NCI-H146 (cell line): ENCODE data around the gene PASD1.

Experiments
- DNase-seq: peaks from one replicate; lab custom pipeline; 2025; lab: John Stamatoyannopoulos, UW

Gene PASD1

GRCh38 chrX:151701531-151701930, 138.1 kb downstream of the PASD1 start:
- no peak for DNase-seq

GRCh38 chrX:151702026-151702714, 138.7 kb downstream of the PASD1 start:
- no peak for DNase-seq

- no peak for DNase-seq
Observed at GRCh38 chrX:151702741-151703340, 139.4 kb downstream of the PASD1 start.

- no peak for DNase-seq
Observed at GRCh38 chrX:151703487-151703886, 140.0 kb downstream of the PASD1 start.

- no peak for DNase-seq
Observed at GRCh38 chrX:151704041-151704663, 140.7 kb downstream of the PASD1 start.

GRCh38 chrX:151708821-151709220, 145.3 kb downstream of the PASD1 start:
- DNase-seq, result no peak

DNA sequence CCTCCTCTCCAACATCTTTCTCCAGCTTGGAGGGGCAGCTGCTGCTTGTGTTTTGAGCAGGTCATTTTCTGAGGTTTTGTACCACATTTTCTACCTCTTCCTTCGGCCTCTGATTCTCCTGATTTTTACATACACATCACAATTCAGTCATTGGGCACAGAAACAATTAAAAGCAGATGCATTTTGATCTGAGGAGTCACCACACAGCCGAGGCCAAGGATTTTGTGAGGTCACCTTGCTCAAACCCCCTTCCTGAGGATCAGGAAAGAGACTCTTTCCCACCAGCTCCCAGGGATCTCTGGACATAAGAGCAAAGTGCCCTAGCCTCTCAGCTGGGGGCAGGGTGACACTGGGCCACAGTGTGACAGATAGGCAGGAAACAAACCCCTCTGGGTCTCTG, 147.0 kb downstream of the PASD1 start:
- no peak for DNase-seq

DNA sequence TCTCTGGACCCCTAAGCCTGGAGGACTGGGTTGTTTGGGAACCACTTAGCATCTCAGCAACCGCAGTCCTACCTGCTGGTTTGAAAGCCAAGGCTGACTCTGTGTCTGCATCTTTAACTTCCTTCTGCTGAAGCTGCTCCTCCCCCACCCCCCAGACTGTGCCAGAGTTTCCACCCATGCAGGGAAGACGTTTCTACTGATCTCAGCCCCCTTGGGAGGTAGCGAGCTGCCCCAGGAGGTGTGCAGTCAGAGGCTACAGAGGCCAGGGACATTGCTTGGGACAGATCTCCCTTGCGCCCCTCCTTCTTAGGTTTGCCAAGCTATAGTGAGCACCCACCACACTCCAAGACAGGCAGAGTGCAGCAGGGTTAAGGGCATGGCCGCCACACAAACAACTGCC, 147.7 kb downstream of the PASD1 start:
- no peak for DNase-seq

DNA sequence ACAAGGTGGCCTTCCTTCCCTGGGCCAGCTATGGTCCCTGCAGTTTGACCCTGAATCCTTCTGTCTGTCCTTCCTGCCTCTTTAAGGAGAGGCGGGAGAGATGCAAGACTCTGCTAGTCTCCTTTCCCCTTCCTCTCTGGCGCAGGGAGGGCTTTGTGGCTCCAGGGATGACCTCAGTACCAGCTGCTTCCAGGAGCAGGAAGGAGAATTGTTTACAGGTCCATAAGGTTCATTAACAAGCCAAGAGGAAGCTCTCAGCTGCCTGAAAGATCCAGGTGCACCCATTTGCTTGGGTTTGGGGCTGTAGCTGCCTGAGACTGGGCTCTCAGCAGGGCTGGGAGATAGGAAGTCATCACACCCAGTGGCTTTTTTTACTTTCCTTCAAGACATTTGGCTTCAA, 148.3 kb downstream of the PASD1 start:
- DNase-seq, result no peak

DNA sequence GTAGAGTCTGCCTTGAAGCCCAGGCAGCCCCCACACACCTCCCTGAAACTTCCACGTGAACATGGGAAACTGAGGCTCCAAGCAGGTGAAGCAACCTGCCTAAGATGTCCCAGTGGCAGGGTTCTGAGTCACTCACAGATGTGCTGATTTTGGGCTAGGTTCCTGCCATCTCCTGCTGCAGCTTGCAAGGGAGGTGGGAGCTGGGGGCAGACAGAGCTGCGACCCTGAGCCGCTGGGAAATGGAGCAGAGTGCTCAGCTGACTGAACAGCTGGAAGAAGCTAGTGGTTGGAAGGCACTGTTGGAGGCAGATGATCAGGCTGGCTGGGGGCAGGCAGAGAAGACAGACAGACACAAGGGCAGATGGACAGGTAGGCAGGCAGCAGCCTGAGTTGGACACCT, 148.8 kb downstream of the PASD1 start:
- DNase-seq, result no peak

- no peak for DNase-seq
Observed at GRCh38 chrX:151713849-151714248, 150.4 kb downstream of the PASD1 start.

DNA sequence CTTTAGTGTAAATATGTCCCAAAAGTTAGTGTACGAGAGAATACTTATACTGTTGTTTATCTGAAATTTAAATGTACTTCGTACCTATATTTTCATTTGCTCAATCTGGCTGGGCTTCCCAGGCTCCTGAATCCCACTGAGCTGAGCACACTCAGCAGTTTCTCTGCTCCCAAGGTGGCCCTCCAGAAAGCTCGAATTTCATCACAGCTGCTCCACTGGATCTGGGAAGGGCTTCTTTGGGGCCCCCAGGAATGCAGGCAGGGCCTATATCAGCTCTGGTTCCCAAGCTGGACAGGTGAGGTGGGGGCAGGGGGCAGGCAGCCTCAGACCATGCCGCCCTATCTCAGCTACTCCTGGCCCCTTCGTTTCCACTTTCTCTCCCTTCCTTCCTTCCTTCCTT, 150.9 kb downstream of the PASD1 start:
- no peak for DNase-seq

GRCh38 chrX:151715752-151716151, 152.3 kb downstream of the PASD1 start, which contains the start of gene FATE1:
Gene FATE1 (plus strand): TSS chrX:151716035. CDS start chrX:151716120, 85 bp downstream.
- no peak for DNase-seq

- peak; percentile 6 for DNase-seq
Observed at GRCh38 chrX:151722241-151722846, 158.9 kb downstream of the PASD1 start.

DNA sequence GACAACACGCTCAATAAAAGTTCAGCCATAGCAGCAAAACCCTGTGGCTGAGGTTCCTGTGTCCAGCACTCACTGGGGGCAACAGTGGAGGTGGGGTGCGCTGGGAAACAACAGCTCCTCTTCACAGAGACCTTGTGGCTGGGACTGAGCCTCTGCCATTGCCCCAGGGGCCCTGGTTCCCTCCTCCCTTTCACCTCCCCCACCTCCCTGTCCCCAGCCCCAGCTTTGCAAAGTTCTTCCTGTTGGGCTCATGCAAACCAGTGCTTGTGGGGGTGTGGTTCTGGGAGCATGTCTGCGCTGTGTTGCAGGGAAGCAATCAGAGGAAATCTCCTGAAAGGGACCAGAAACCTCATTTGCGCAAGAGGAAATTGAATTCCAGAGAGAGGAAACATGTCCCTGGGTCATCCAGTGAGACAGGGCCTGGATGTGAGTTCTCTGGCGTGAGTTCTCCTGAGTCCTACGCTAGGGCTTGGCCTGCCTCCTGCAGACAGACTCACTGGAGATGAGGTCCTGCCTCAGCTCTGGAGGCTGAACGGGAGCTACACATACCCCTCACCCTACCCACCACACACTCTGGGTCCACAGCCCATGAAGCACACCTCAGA, 159.8 kb downstream of the PASD1 start:
- DNase-seq, result no peak

DNA sequence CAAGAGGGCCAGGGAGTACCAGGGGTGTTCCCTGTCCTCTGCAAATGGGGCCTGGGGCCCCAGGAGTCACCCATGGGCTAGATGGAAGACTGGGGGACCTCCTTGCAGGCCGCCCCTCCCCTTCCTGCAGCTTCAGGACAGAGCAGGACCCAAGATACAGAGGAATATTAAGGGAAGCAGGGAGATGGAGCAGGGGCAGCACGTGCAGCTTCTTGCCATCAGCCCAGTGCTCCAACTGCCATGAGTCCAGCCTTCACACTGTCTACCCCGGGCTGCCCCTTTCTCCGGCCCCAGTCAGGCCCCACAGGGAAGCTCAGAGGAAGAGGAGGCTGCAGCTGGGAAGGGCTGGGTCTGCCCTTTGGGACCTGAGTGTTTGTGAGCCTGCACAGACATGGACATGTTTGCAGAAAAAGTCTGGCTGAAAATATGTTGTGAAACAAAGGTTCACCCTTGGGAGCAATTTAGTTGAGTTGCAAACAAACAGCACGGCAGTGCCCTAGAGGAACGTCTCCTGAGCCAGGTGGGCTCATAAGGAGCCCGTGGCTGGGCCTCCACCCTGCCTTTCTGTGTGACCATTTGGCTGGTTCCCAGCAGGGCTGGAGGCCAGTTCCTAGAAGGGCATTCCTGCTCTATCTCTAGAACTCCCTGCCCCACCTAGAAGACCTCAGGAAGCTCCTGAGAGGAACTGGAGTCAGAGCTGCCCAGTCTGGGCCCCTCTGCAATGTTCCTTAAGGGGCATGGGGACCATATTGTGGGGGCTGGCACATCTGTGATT, 161.3 kb downstream of the PASD1 start:
- DNase-seq, result no peak

GRCh38 chrX:151725338-151725614, 161.8 kb downstream of the PASD1 start:
- DNase-seq, result no peak
